Ishikawa (cell line): ENCODE data around the gene PCDHGA1.

Experiments
- EGR1 ChIP-seq: IDR thresholded peaks from 2 replicates; pipeline ENCODE4 v1.6.1; 2012
- FOXM1 ChIP-seq: IDR thresholded peaks from 2 replicates; pipeline ENCODE4 v1.6.1; 2012; ENCODE audit warnings: low read depth, borderline replicate concordance

- TF ChIP-seq EGR1 = no peak
- no peak for TF ChIP-seq FOXM1
Measured at GRCh38 chr5:141495453-141495811, 165.1 kb downstream of the PCDHGA1 start.
